HepG2 (cell line): ENCODE results near the gene RAB1B. TPM values are rescaled to one million over a fixed set of nuclear protein-coding genes. Genes with fewer than 3 reads are reported as not detected.

Source experiments
- DR1 ChIP-seq: sonication (generic); formaldehyde crosslinking; IDR thresholded peaks from 2 replicates; pipeline ENCODE4 v1.8.0; 2021; ENCODE audit warnings: mild to moderate bottlenecking, missing genetic modification reagents, inconsistent platforms
- GPN1 ChIP-seq: sonication (generic); formaldehyde crosslinking; IDR thresholded peaks from 2 replicates; pipeline ENCODE4 v1.5.1; 2020; ENCODE audit warnings: missing genetic modification reagents, borderline replicate concordance
- HOMEZ ChIP-seq: IDR thresholded peaks from 2 replicates; pipeline ENCODE4 v1.6.1; 2016; ENCODE audit warnings: low read depth
- NR3C1 ChIP-seq: sonication (generic); formaldehyde crosslinking; IDR thresholded peaks from 2 replicates; pipeline ENCODE4 v1.4.0; 2020; ENCODE audit warnings: missing genetic modification reagents
- POLR2G ChIP-seq: fragments of 200-400 bp; formaldehyde crosslinking; IDR thresholded peaks from 2 replicates; pipeline ENCODE4 v1.6.1; 2018; ENCODE audit warnings: mild to moderate bottlenecking, low read depth, low read length, moderate library complexity
- RORA ChIP-seq: sonication (generic); formaldehyde crosslinking; IDR thresholded peaks from 2 replicates; pipeline ENCODE4 v1.5.0; 2020; ENCODE audit warnings: mild to moderate bottlenecking, missing genetic modification reagents, moderate library complexity
- SP4 ChIP-seq: sonication (generic); formaldehyde crosslinking; IDR thresholded peaks from 2 replicates; pipeline ENCODE4 v1.8.1; 2023; ENCODE audit warnings: mild to moderate bottlenecking, missing genetic modification reagents
- U2AF2 ChIP-seq: fragments of 200-400 bp; formaldehyde crosslinking; IDR thresholded peaks from 2 replicates; pipeline ENCODE4 v1.6.1; 2017; ENCODE audit warnings: low read depth, mild to moderate bottlenecking, low read length
- UBTF ChIP-seq: sonication (generic); formaldehyde crosslinking; IDR thresholded peaks from 2 replicates; pipeline ENCODE4 v1.4.0; 2020; ENCODE audit warnings: mild to moderate bottlenecking, missing genetic modification reagents
- ZEB1 ChIP-seq: IDR thresholded peaks from 2 replicates; pipeline ENCODE4 v1.6.1; 2012; ENCODE audit warnings: mild to moderate bottlenecking, low read depth, inconsistent platforms; ENCODE audit not compliant: insufficient replicate concordance
- ZNF225 ChIP-seq: sonication (generic); formaldehyde crosslinking; IDR thresholded peaks from 2 replicates; pipeline ENCODE4 v1.4.0; 2020; ENCODE audit warnings: mild to moderate bottlenecking, missing genetic modification reagents
- ZNF430 ChIP-seq: sonication (generic); formaldehyde crosslinking; IDR thresholded peaks from 2 replicates; pipeline ENCODE4 v1.9.0; 2021; ENCODE audit warnings: mild to moderate bottlenecking, missing genetic modification reagents
- ZNF567 ChIP-seq: sonication (generic); formaldehyde crosslinking; IDR thresholded peaks from 2 replicates; pipeline ENCODE4 v1.8.1; 2023; ENCODE audit warnings: mild to moderate bottlenecking, missing genetic modification reagents, borderline replicate concordance
- ZNF572 ChIP-seq: sonication (generic); formaldehyde crosslinking; IDR thresholded peaks from 2 replicates; pipeline ENCODE4 v1.5.1; 2020; ENCODE audit warnings: mild to moderate bottlenecking, missing genetic modification reagents
- ZNF607 ChIP-seq: sonication (generic); formaldehyde crosslinking; IDR thresholded peaks from 2 replicates; pipeline ENCODE4 v1.5.1; 2020; ENCODE audit warnings: missing genetic modification reagents, mild to moderate bottlenecking, borderline replicate concordance
- ZNF749 ChIP-seq: sonication (generic); formaldehyde crosslinking; IDR thresholded peaks from 2 replicates; pipeline ENCODE4 v1.8.0; 2022; ENCODE audit warnings: mild to moderate bottlenecking, missing genetic modification reagents, moderate library complexity, borderline replicate concordance
- ZSCAN21 ChIP-seq: sonication (generic); formaldehyde crosslinking; IDR thresholded peaks from 2 replicates; pipeline ENCODE4 v1.8.0; 2022; ENCODE audit warnings: mild to moderate bottlenecking, missing genetic modification reagents, moderate library complexity, borderline replicate concordance
- ZZZ3 ChIP-seq: sonication (generic); formaldehyde crosslinking; IDR thresholded peaks from 2 replicates; pipeline ENCODE4 v1.4.0; 2020; ENCODE audit warnings: missing genetic modification reagents, mild to moderate bottlenecking, borderline replicate concordance
- polyA plus RNA-seq, 8 experiments: library from polyadenylated mRNA; depleted of rRNA in 3 of 8; stranded (reverse) in 7 of 8; unstranded in 1 of 8; fragments of >200 nt; fragmentation: Illumina TruSeq in 4 of 8; extraction: Trizol in 4 of 8; gene quantifications; 2 replicates each; pipeline versions ENCODE4 v1.2.1 to v1.2.3, GENCODE V29; 2011 to 2016; ENCODE audit warnings: low read depth in 4 of 8, missing spikeins in 1 of 8, mixed read lengths in 1 of 8; ENCODE audit not compliant: insufficient read depth in 1 of 8
- total RNA-seq, 5 experiments: library from RNA; depleted of rRNA; stranded (reverse); fragments of >200 nt; fragmentation: Illumina TruSeq; extraction: Trizol; gene quantifications; 2 replicates each; pipeline ENCODE4 v1.2.3, GENCODE V29; 2016; ENCODE audit warnings: low read depth in 1 of 5
- TF ChIP-seq, protein P1 (sequence below): sonication (generic); formaldehyde crosslinking; conservative IDR thresholded peaks from 2 replicates; pipeline ENCODE4 v1.8.0; 2022; ENCODE audit warnings: missing genetic modification reagents
- TF ChIP-seq, protein P2 (sequence below): sonication (generic); formaldehyde crosslinking; IDR thresholded peaks from 2 replicates; pipeline ENCODE4 v1.8.0; 2022; ENCODE audit warnings: missing genetic modification reagents, mild to moderate bottlenecking, inconsistent platforms, borderline replicate concordance

Gene RAB1B
- total and polyA plus RNA-seq, 2 of the 13 experiments (the other 11 are each of a cell fraction or from before 2014, with no cell fraction given), result 77.9 to 87.9 TPM

DNA sequence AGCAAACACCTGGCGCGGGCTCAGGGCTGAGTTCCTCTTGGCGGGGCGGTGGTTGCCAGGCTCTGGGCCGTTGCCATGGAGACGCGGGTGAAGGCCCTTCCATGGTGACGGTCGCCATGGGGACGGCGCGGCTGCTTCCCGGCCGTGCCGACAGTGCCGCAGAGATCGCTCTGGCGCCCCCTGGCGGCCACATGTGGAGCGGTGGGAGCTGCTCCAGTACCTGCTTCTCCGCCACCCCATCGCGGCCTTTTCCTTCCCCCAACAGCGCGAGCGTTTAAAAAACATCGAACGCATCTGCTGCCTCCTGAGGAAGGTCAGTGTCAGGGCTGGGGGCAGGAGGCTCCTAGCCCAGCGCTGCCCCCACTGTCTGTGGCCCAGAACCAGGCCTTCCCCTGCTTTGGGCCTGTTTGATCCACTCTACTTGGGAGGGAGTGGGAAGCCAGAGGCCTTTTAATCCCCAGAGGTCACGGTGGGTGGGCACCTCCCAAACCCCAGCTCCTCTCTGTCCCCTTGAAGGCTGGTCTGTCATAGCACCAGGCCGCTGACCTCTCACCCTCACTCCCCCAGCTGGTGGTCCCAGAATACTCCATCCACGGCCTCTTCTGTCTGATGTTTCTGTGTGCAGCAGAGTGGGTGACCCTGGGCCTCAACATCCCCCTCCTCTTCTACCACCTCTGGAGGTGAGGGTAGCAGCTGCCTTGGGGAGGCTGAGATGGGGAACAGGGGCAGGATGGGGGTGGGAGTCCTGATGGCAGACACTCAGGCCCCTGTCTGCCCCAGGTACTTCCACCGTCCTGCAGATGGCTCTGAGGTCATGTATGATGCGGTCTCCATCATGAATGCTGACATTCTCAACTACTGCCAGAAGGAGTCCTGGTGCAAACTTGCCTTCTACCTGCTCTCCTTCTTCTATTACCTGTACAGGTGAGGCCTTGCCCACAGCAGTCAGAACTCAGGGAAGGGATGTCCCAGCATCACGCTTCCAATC, 14.3 kb downstream of the RAB1B start (continued):
- TF ChIP-seq ZZZ3 (CRISPR knock-in tag) (0 out of 2 replicates have a peak, but pooled peaks have one; percentile 25), ZNF607 (CRISPR knock-in tag) (0 out of 2 replicates have a peak, but pooled peaks have one; percentile 54), ZEB1 (peak; percentile 34), GPN1 (no peak), DR1 (CRISPR knock-in tag) (no peak; the same call in 1 of the 2 replicates), ZSCAN21 (CRISPR knock-in tag) (peak; percentile 90), ZNF567 (0 out of 2 replicates have a peak, but pooled peaks have one; percentile 63), ZNF572 (CRISPR knock-in tag) (peak; percentile 77; the same call in 1 of the 2 replicates), ZNF225 (CRISPR knock-in tag) (no peak), NR3C1 (no peak), POLR2G (peak; percentile 58), RORA (CRISPR knock-in tag) (no peak), U2AF2 (peak; percentile 99), SP4 (peak; percentile 61; the same call in 1 of the 2 replicates), HOMEZ (0 out of 2 replicates have a peak, but pooled peaks have one; percentile 13), ZNF430 (CRISPR knock-in tag) (peak; percentile 46; the same call in 1 of the 2 replicates), ZNF749 (peak; percentile 87), UBTF (CRISPR knock-in tag) (peak; percentile 38; the same call in 1 of the 2 replicates)
- TF ChIP-seq, protein P1, sequence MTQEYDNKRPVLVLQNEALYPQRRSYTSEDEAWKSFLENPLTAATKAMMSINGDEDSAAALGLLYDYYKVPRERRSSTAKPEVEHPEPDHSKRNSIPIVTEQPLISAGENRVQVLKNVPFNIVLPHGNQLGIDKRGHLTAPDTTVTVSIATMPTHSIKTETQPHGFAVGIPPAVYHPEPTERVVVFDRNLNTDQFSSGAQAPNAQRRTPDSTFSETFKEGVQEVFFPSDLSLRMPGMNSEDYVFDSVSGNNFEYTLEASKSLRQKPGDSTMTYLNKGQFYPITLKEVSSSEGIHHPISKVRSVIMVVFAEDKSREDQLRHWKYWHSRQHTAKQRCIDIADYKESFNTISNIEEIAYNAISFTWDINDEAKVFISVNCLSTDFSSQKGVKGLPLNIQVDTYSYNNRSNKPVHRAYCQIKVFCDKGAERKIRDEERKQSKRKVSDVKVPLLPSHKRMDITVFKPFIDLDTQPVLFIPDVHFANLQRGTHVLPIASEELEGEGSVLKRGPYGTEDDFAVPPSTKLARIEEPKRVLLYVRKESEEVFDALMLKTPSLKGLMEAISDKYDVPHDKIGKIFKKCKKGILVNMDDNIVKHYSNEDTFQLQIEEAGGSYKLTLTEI (CRISPR knock-in tag), result no peak
- TF ChIP-seq, protein P2, sequence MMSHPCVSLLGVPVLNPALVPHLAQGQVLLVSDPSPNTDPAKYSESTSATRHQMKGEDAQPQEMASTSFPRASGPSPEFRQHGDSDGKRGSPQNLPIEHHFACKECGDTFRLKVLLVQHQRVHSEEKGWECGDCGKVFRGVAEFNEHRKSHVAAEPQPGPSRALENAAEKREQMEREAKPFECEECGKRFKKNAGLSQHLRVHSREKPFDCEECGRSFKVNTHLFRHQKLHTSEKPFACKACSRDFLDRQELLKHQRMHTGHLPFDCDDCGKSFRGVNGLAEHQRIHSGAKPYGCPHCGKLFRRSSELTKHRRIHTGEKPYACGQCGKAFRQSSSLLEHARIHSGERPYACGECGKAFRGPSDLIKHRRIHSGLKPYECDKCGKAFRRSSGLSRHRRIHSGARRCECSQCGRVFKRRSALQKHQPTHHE (CRISPR knock-in tag), result 0 out of 2 replicates have a peak, but pooled peaks have one; percentile 45
